ENCODE measurements around the gene SBK3.

SBK3 gene

DNA sequence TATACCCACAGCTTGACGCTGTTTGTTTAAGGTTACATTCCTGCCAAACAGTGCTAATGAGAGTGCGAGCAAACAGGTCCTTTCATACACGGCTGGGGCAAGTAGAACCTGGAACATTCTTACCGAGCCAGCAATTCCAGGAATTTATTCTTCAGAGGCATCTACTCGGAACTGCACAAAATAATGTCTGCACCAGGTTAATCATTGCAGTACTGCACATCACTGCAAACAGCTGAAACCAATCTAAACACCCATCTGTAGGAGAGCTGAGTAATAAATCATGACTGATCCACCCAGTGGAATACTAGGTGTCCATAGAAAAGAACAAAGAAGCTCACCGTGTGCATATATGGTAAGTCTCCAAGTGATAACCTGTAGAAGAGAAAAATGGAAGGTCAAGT lies 36.5 kb upstream of the SBK3 start:
- no peak for TF ChIP-seq MYC (IDR thresholded peaks at IDR 0.05; ENCODE audit: low read depth, low read length)
- TF ChIP-seq MAX (IDR thresholded peaks at IDR 0.05; ENCODE audit: low read depth, low read length) = no peak
- TF ChIP-seq, protein P1, sequence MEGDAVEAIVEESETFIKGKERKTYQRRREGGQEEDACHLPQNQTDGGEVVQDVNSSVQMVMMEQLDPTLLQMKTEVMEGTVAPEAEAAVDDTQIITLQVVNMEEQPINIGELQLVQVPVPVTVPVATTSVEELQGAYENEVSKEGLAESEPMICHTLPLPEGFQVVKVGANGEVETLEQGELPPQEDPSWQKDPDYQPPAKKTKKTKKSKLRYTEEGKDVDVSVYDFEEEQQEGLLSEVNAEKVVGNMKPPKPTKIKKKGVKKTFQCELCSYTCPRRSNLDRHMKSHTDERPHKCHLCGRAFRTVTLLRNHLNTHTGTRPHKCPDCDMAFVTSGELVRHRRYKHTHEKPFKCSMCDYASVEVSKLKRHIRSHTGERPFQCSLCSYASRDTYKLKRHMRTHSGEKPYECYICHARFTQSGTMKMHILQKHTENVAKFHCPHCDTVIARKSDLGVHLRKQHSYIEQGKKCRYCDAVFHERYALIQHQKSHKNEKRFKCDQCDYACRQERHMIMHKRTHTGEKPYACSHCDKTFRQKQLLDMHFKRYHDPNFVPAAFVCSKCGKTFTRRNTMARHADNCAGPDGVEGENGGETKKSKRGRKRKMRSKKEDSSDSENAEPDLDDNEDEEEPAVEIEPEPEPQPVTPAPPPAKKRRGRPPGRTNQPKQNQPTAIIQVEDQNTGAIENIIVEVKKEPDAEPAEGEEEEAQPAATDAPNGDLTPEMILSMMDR (IDR thresholded peaks at IDR 0.05; ENCODE audit: low read depth, low read length) = no peak
- no peak for TF ChIP-seq POLR2A (IDR thresholded peaks at IDR 0.05; ENCODE audit: extremely low read depth, insufficient read length)
- no peak overlapping the region for H3K4me3 ChIP-seq (ENCODE audit: low read depth, low read length)
- DNase-seq (ENCODE audit: low read depth) = no peak

GRCh38 chr19:55581145-55581822 lies 35.9 kb upstream of the SBK3 start:
- H3K4me3 ChIP-seq (ENCODE audit: low read depth, low read length) = peak overlapping the region; percentile 53
- TF ChIP-seq MAX (IDR thresholded peaks at IDR 0.05; ENCODE audit: low read depth, low read length) (no peak), POLR2A (IDR thresholded peaks at IDR 0.05; ENCODE audit: extremely low read depth, insufficient read length) (no peak), MYC (IDR thresholded peaks at IDR 0.05; ENCODE audit: low read depth, low read length) (no peak)
- TF ChIP-seq, protein P1 (IDR thresholded peaks at IDR 0.05; ENCODE audit: low read depth, low read length) = no peak
- peak; percentile 25 for DNase-seq (ENCODE audit: low read depth)

- peak; percentile 87 for DNase-seq (ENCODE audit: low read depth)
- H3K4me3 ChIP-seq (ENCODE audit: low read depth, low read length) = peak within 1 kb of the TSS; percentile 72
- TF ChIP-seq, protein P1 (IDR thresholded peaks at IDR 0.05; ENCODE audit: low read depth, low read length) = no peak
- peak; percentile 55 for TF ChIP-seq MYC (IDR thresholded peaks at IDR 0.05; ENCODE audit: low read depth, low read length)
- peak; percentile 25; the same call in 1 of the 2 replicates for TF ChIP-seq MAX (IDR thresholded peaks at IDR 0.05; ENCODE audit: low read depth, low read length)
Measured at GRCh38 chr19:55580628-55581144, 35.3 kb upstream of the SBK3 start, which contains the start of gene ZNF579. TSS of gene ZNF579 (minus strand) at chr19:55580848. CDS start at chr19:55579639, 1,209 bp downstream.

- TF ChIP-seq, protein P1 (IDR thresholded peaks at IDR 0.05; ENCODE audit: low read depth, low read length) = no peak
- TF ChIP-seq POLR2A (IDR thresholded peaks at IDR 0.05; ENCODE audit: extremely low read depth, insufficient read length) (no peak), MYC (IDR thresholded peaks at IDR 0.05; ENCODE audit: low read depth, low read length) (no peak), MAX (IDR thresholded peaks at IDR 0.05; ENCODE audit: low read depth, low read length) (no peak)
Measured at GRCh38 chr19:55579766-55580621, 34.7 kb upstream of the SBK3 start.

DNA sequence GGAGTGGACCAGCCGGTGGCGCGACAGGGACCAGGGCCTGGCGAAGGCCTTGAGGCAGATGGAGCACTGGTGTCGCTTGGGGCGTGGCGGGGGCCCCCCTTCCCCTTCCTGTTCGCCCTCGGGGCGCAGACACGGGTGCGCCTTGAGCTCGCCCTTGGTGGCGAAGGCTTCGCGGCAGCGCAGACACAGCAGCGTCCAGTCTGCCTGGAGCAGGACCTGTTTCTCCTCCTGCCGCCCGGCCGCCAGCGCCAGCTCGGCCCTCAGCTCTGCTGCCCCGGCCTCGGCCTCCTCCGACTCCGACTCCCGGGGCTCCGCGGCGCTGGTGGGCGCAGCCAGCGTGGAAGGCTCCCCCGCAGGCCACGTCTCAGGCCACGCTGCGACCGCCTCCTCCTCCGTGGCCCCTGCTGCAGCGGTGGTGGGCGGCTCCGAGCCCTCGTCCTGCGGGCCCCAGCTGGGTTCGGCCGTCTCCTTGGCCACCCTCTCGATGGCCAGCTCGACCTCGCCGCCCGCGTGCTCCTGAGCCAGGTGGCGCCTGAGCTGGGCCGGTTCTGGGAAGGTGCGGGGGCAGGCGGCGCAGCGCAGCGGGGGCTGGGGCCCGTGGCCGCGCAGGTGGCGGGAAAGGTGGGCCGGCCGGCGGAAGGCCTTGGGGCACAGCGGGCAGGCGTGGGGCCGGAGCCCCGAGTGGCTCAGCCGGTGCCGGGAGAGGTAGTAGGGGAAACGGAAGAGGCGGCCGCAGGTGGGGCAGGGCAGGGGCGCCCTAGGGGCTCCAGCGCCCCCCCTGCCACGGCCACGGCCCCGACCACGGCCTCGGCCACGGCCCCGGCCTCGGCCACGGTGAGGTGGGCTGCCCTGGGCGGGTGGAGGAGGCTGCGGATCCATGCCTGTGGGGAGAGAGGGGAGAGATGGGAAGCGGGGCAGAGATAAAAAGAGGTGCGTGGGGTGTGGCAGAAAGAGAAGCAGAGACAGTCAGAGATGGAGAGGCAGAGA lies 33.7 kb upstream of the SBK3 start:
- no peak for DNase-seq (ENCODE audit: low read depth)
- TF ChIP-seq MYC (IDR thresholded peaks at IDR 0.05; ENCODE audit: low read depth, low read length) (no peak), POLR2A (IDR thresholded peaks at IDR 0.05; ENCODE audit: extremely low read depth, insufficient read length) (no peak), MAX (IDR thresholded peaks at IDR 0.05; ENCODE audit: low read depth, low read length) (no peak)
- TF ChIP-seq, protein P1 (IDR thresholded peaks at IDR 0.05; ENCODE audit: low read depth, low read length) = no peak
- H3K4me3 ChIP-seq (ENCODE audit: low read depth, low read length) = no peak overlapping the region

More at GRCh38 chr19:55579766-55580621, 34.7 kb upstream of the SBK3 start:
- peak; percentile 55 for DNase-seq (ENCODE audit: low read depth)
- peak overlapping the region; percentile 72 for H3K4me3 ChIP-seq (ENCODE audit: low read depth, low read length)
